Measurements from ENCODE around the gene TANGO2.

GRCh38 chr22:20101638-20102037, 80.7 kb downstream of the TANGO2 start:
- no peak for TF ChIP-seq POLR2AphosphoS5 (IDR thresholded peaks at IDR 0.05; ENCODE audit: low read depth, low read length)
- no peak for TF ChIP-seq POLR2A (IDR thresholded peaks at IDR 0.05; ENCODE audit: low read depth, low read length)
- no peak for TF ChIP-seq POU2F2 (IDR thresholded peaks at IDR 0.05; ENCODE audit: low read depth, low read length)
- no peak for TF ChIP-seq TAF1 (IDR thresholded peaks at IDR 0.05; ENCODE audit: low read depth, low read length)
- no peak for TF ChIP-seq SPI1 (IDR thresholded peaks at IDR 0.05; ENCODE audit: low read depth, low read length)
